Measurements from ENCODE around the gene JAK1. TPM values are rescaled to one million over a fixed set of nuclear protein-coding genes. Genes with fewer than 3 reads are reported as not detected.
A peak's percentile ranks its signal among the peaks of the same experiment; 100 is the strongest.

The JAK1 gene
- total and polyA plus RNA-seq, 9 of the 15 experiments (the other 6 are each of a cell fraction or from before 2014, with no cell fraction given) = 9.7 to 44.1 (median 42.5) TPM

GRCh38 chr1:64955097-64956009, 11.0 kb downstream of the JAK1 start (continued):
- peak; percentile 40; the same call in 1 of the 2 replicates for TF ChIP-seq MGA (IDR thresholded peaks at IDR 0.05)
- TF ChIP-seq AFF4 (CRISPR knock-in tag; IDR thresholded peaks at IDR 0.05) = 0 out of 2 replicates have a peak, but pooled peaks have one; percentile 46
- TF ChIP-seq RERE (CRISPR knock-in tag; IDR thresholded peaks at IDR 0.05; ENCODE audit: borderline replicate concordance) = no peak
- 0 out of 2 replicates have a peak, but pooled peaks have one; percentile 21 for TF ChIP-seq L3MBTL2 (IDR thresholded peaks at IDR 0.05)

Data from K562 (cell line).